Vagina (tissue), 2 donors: ENCODE measurements around the gene HMGXB3. TPM values are rescaled to one million over a fixed set of nuclear protein-coding genes. Genes with fewer than 3 reads are reported as not detected.

Source experiments
- DNase-seq, 2 donors: peaks; one replicate each; pipeline ENCODE4 v3.0.0-alpha.2; 2017; ENCODE audit errors: extremely low spot score in 2 of 2
- H3K27ac ChIP-seq: fragments of 200-600 bp; sonication (generic); one replicate; pipeline ENCODE4 v1.5.1; 2019
- H3K27me3 ChIP-seq: fragments of 200-600 bp; sonication (generic); one replicate; pipeline ENCODE4 v1.5.1; 2019
- H3K36me3 ChIP-seq, 2 donors: fragments of 200-600 bp; sonication (generic); one replicate each; pipeline ENCODE4 v1.5.1; 2017 to 2019
- H3K4me1 ChIP-seq: fragments of 200-600 bp; sonication (generic); one replicate; pipeline ENCODE4 v1.5.1; 2019
- H3K4me3 ChIP-seq, 2 donors: fragments of 200-600 bp; sonication (generic); 1 replicate in 1 of 2; 2 replicates in 1 of 2; pipeline ENCODE4 v1.5.1; 2016 to 2019
- H3K9me3 ChIP-seq: fragments of 200-600 bp; sonication (generic); one replicate; pipeline ENCODE4 v1.5.1; 2019
- CTCF ChIP-seq, 3 experiments: fragments of 450-650 bp in 2 of 3; fragments of 200-600 bp in 1 of 3; sonication (generic) in 1 of 3; IDR thresholded peaks; one replicate each; pipeline ENCODE4 v1.5.1; 2017 to 2019; ENCODE audit warnings: antibody characterized with exemption in 3 of 3, mild to moderate bottlenecking in 2 of 3, moderate library complexity in 2 of 3
- POLR2A ChIP-seq, 2 donors: fragments of 450-650 bp; IDR thresholded peaks; one replicate each; pipeline ENCODE4 v1.6.1; 2017; ENCODE audit warnings: antibody characterized with exemption in 2 of 2, mild to moderate bottlenecking in 2 of 2, moderate library complexity in 2 of 2
- POLR2AphosphoS5 ChIP-seq, 2 donors: sonication (generic); formaldehyde crosslinking; IDR thresholded peaks; one replicate each; pipeline ENCODE4 v1.9.0; 2017; ENCODE audit warnings: antibody characterized with exemption in 2 of 2, mild to moderate bottlenecking in 2 of 2, low read depth in 1 of 2; ENCODE audit not compliant: insufficient read depth in 1 of 2
- intact Hi-C: fragments of 100-400 bp; cut with DNase I; formaldehyde crosslinking; loops from one replicate; pipeline ENCODE4 v1.15.1; 2023
- total RNA-seq: library from RNA; depleted of rRNA; stranded (reverse); fragments of >200 nt; gene quantifications from one replicate; pipeline ENCODE4 v1.2.3, GENCODE V29; 2016

Gene HMGXB3
- total RNA-seq, 1 donor from 2014 or later, result 38.3 TPM

- Histone ChIP-seq H3K9me3 (no peaks in the 10 kb centered on the region), H3K27ac (no peak overlapping the region), H3K4me1 (no peaks in the 10 kb centered on the region), H3K36me3 (peaks cover 0 to 83% of the 10 kb centered on the region in 2 donors), H3K4me3 (no peak overlapping the region), H3K27me3 (no peaks in the 10 kb centered on the region)
- TF ChIP-seq POLR2AphosphoS5 (IDR thresholded peaks at IDR 0.05; ENCODE audit: insufficient read depth in 1 of 2, low read depth in 1 of 2) (no peak), CTCF (IDR thresholded peaks at IDR 0.05) (no peak), POLR2A (IDR thresholded peaks at IDR 0.05) (no peak)
- intact Hi-C loops, result no loop called here
- no peak for DNase-seq
These were observed 13.9 kb downstream of the HMGXB3 start for GRCh38 chr5:150014456-150014855.

- H3K4me3 ChIP-seq, result no peak overlapping the region
- no peak overlapping the region for H3K27ac ChIP-seq
- no peaks in the 10 kb centered on the region for H3K27me3 ChIP-seq
- no peaks in the 10 kb centered on the region for H3K9me3 ChIP-seq
- H3K4me1 ChIP-seq, result no peaks in the 10 kb centered on the region
- DNase-seq, result no peak
- intact Hi-C loops, result no loop called here
- TF ChIP-seq POLR2AphosphoS5 (IDR thresholded peaks at IDR 0.05; ENCODE audit: insufficient read depth in 1 of 2, low read depth in 1 of 2) (no peak), POLR2A (IDR thresholded peaks at IDR 0.05) (no peak), CTCF (IDR thresholded peaks at IDR 0.05) (no peak)
- peaks cover 0 to 80% of the 10 kb centered on the region in 2 donors for H3K36me3 ChIP-seq
These were observed 14.9 kb downstream of the HMGXB3 start for GRCh38 chr5:150015415-150015814.

- Histone ChIP-seq H3K27ac (no peak overlapping the region), H3K9me3 (no peaks in the 10 kb centered on the region), H3K36me3 (peaks cover 0 to 77% of the 10 kb centered on the region in 2 donors), H3K27me3 (no peaks in the 10 kb centered on the region), H3K4me1 (peaks cover 11% of the 10 kb centered on the region), H3K4me3 (no peak overlapping the region)
- no peak for DNase-seq
- intact Hi-C loops, result no loop called here
- no peak for TF ChIP-seq POLR2A (IDR thresholded peaks at IDR 0.05)
- TF ChIP-seq POLR2AphosphoS5 (IDR thresholded peaks at IDR 0.05; ENCODE audit: insufficient read depth in 1 of 2, low read depth in 1 of 2), result no peak
- no peak for TF ChIP-seq CTCF (IDR thresholded peaks at IDR 0.05)
These were observed 16.0 kb downstream of the HMGXB3 start for GRCh38 chr5:150016537-150016936.

GRCh38 chr5:150017226-150018005 is 16.9 kb downstream of the HMGXB3 start:
- no peak for DNase-seq
- intact Hi-C loops, result no loop called here
- Histone ChIP-seq H3K4me1 (peaks cover 18% of the 10 kb centered on the region), H3K9me3 (no peaks in the 10 kb centered on the region), H3K27me3 (no peaks in the 10 kb centered on the region), H3K27ac (no peak overlapping the region), H3K36me3 (peaks cover 0 to 73% of the 10 kb centered on the region in 2 donors), H3K4me3 (no peak overlapping the region)
- TF ChIP-seq POLR2A (IDR thresholded peaks at IDR 0.05) (no peak), POLR2AphosphoS5 (IDR thresholded peaks at IDR 0.05; ENCODE audit: insufficient read depth in 1 of 2, low read depth in 1 of 2) (no peak), CTCF (IDR thresholded peaks at IDR 0.05) (no peak)

- Histone ChIP-seq H3K27ac (peak overlapping the region; percentile 47), H3K4me1 (peaks cover 26% of the 10 kb centered on the region), H3K27me3 (no peaks in the 10 kb centered on the region), H3K36me3 (peaks cover 0 to 61% of the 10 kb centered on the region in 2 donors), H3K4me3 (no peak overlapping the region), H3K9me3 (no peaks in the 10 kb centered on the region)
- TF ChIP-seq POLR2A (IDR thresholded peaks at IDR 0.05) (no peak), POLR2AphosphoS5 (IDR thresholded peaks at IDR 0.05; ENCODE audit: insufficient read depth in 1 of 2, low read depth in 1 of 2) (no peak), CTCF (IDR thresholded peaks at IDR 0.05) (no peak)
- no peak for DNase-seq
- intact Hi-C loops, result no loop called here
These were observed 19.7 kb downstream of the HMGXB3 start for GRCh38 chr5:150020249-150020648.
